Right lobe of liver (tissue), 4 donors: Measurements from ENCODE around the gene SLC5A1.
"Not testable (repeated sequence)": the region's sequence is repeated elsewhere in the genome, so short reads cannot be mapped to it uniquely, and the experiment has no call there.

Experiments
- CTCF ChIP-seq, 4 donors: fragments of 200-600 bp in 3 of 4; fragments of 450-650 bp in 1 of 4; IDR thresholded peaks; one replicate each; pipeline versions ENCODE4 v1.5.1 to v1.8.0; 2016 to 2022; ENCODE audit warnings: antibody characterized with exemption in 4 of 4, mild to moderate bottlenecking in 2 of 4
- POLR2A ChIP-seq: fragments of 450-650 bp; IDR thresholded peaks from one replicate; pipeline ENCODE4 v1.6.1; 2017; ENCODE audit warnings: antibody characterized with exemption, mild to moderate bottlenecking
- donor health status: DM: no; HTN: no; CAD: no.
- donor health status: DM: no; HTN: no; CAD: no.
- donor health status: DM: no; HTN: yes; CAD: no.

GRCh38 chr22:32137731-32138324 lies 94.8 kb downstream of the SLC5A1 start:
- not testable (repeated sequence) for TF ChIP-seq CTCF (IDR thresholded peaks at IDR 0.05); POLR2A
